T-helper 1 cell treated with Interleukin-12 subunit alpha and Interleukin-12 subunit beta and Interleukin-4 antibody, amounts not matched to agents 30 ng/mL and 1 ng/mL, for 36 hours (primary cell): ENCODE results near the gene ENGASE. TPM values are rescaled to one million over a fixed set of nuclear protein-coding genes. Genes with fewer than 3 reads are reported as not detected.

Experiments
- intact Hi-C: fragments of 100-400 bp; cut with micrococcal nuclease; formaldehyde crosslinking; loops from one replicate; pipeline ENCODE4 v1.15.1; 2024
- total RNA-seq: library from RNA; stranded (reverse); gene quantifications from 2 replicates; pipeline ENCODE4 v1.2.3, GENCODE V29; 2022

The ENGASE gene
- total RNA-seq, 1 donor from 2014 or later: 41.2 TPM

- intact Hi-C loops: no loop called here
These were observed 35.0 kb downstream of the ENGASE start for GRCh38 chr17:79109584-79109983.

- intact Hi-C loops: no loop called here
These were observed 36.5 kb downstream of the ENGASE start for GRCh38 chr17:79111097-79111496.

DNA sequence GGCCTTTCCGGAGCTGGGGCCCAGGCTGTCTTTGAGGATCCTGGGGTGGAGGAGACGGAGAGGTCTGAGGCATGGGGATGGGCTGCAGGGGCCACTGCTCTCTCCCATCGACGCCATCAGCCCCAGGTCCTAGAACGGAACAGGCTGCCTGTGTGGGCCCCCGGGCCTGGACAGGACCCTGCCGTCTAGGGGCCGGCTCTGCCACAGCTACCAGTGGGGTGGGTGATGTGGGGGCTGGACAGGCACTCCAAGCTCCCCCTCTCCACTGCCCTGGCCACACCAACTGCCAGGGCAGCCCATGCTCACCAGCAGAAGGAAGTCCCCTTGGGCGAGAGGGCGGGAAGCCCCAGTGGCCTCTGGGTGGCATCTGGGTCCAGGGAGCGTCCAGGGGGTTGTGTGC, 37.8 kb downstream of the ENGASE start:
- intact Hi-C loops: no loop called here

DNA sequence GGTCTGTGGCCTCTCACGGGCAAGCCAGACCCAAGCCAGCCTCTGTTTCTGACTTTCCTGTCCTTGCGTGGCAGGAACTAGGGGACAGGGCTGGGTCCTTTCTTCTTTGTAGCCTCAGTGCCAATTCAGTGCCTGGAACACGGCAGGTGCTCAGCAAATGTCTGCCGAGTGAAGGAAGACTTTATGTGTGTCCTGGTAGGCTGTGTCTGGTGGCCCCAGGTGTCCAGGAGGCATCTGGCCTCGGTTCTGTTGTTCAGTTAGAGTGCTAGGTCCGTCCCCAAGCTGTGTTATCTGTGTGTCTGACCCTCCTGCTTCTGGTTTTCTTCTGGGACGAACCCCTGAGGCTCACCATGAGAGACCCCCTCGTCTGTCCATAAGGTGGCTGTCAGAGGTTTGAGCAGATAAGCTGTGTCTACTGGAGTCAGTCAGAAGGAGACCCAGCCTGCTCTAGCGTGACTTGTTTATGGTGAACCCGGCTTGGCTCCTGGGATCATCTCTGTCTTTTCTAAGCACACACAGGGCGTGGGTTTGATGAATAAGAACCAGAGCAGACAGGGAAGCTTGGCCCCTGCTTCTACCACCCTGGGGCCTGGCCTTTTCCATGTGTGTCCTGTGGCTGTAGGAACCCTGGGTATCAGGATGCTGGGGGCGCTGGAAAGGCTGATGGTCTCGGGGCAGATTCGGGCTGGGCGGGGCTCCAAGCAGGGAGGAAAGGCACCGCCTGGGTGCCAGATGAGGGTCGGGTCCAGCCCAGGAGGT, 39.3 kb downstream of the ENGASE start:
- intact Hi-C loops: no loop called here

- intact Hi-C loops: no loop called here
These were observed 40.1 kb downstream of the ENGASE start for GRCh38 chr17:79114458-79115301.

- intact Hi-C loops: no loop called here
These were observed 40.9 kb downstream of the ENGASE start for GRCh38 chr17:79115487-79115886.

DNA sequence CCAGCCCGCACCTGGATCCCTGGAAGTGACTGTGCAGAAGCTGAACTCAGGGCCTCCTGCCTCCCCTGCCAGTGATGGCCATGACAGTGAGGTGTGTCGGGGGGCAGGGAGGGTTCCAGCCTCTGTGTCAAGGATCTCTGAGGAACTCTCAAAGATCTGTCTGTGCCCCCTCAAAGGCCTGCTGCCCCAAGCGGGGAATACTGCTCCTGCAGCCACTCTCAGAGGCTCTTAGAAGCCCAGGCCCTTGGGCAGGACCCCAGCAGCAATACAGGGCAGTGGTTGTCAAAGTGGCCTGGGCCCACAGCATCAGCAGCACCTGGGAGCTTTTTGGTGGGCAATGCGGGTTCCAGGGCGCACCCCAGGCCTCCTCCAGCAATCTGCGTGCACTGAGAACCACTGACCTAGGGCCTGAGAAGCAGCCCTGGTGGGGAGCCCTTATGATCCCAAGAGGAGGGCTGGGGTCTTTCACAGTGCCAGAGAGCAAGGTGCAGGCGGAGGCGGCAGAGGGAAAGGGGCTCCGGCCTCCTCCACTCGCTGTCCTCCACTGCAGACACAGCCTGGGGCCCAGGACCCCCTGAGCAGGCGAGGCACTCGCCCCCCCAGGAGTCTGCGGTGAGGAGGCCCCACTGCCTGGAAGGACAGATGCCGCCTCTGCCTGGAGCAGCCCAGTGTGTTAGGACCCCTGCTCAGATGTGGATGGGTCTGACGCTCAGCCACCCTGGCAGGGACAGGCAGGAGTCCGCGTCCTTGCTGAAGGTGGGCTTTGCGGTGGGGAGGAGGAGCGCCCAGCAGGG, 42.1 kb downstream of the ENGASE start:
- intact Hi-C loops: no loop called here

DNA sequence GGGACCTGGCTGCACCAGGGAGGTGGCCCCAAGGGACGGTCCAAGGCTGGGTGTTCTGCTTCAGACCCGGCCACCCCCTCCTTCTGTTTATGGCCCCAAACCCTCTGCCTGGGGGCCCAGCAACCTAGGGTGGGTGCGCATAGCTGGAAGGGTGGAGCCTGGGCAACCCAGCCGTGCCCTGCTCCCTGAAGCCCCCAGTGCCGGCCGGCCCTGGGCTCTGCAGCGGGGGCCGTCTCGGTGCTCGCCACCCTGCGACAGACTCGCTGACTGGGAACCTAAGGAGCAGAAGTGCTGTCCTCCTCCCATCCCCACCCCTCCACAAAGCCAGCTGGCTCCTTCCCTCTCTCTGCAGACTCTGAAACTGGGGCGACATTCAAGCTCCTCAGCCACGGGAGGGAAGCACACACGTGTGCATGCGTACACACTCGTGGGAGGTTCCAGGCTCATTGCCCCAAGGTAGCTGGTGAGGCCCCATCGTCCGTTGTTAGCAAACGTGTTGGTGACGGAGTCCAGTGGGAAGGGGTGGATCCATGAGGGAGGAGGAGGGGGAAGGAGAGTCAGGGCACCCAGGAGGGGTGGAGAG, 43.4 kb downstream of the ENGASE start:
- intact Hi-C loops: no loop called here

- intact Hi-C loops: no loop called here
These were observed 44.3 kb downstream of the ENGASE start for GRCh38 chr17:79118924-79119323.

- intact Hi-C loops: no loop called here
These were observed 45.6 kb downstream of the ENGASE start for GRCh38 chr17:79120259-79120658.

- intact Hi-C loops: no loop called here
These were observed 49.4 kb downstream of the ENGASE start for GRCh38 chr17:79123988-79124387.

GRCh38 chr17:79124513-79125209, 50.0 kb downstream of the ENGASE start:
- intact Hi-C loops: no loop called here

DNA sequence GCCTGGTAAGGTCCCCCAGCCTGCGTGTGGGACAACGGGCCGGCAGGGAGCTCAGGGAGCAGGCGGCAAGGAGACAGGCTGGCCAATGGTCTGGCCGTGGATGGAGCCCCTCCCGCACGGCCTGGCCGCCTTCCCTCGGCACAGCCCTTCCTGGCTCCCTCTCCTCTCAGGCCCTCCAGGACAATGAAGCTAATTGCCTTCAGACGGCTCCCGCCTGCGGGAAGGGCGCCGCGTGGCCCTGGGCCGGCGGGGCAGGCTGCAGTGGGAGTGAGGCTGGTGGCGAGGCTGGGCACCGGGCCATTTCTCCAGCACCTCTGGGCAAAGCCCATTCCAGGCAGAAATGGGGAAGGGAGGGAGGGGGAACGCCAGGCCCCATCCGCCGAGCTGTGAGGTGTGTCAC, 50.9 kb downstream of the ENGASE start:
- intact Hi-C loops: no loop called here

DNA sequence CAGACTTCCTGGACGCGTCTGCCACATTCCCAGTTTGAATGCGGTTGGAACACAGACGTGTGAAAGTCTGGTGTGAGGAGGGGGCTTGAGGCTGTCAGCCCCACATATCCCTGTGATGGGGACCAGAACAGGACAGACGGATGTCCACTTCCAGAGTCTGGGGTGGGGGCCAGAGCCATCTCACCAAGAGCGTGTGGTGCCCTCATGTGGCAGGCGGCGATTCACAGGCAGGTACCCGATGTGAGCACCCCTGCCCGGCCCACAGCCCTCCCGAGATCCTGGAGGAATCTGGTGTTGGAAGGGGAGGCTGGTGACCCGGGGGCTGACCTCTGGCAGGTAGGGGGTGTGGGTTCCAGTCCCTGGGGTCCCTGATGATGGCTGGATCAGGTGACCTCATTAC, 51.5 kb downstream of the ENGASE start:
- intact Hi-C loops: no loop called here

DNA sequence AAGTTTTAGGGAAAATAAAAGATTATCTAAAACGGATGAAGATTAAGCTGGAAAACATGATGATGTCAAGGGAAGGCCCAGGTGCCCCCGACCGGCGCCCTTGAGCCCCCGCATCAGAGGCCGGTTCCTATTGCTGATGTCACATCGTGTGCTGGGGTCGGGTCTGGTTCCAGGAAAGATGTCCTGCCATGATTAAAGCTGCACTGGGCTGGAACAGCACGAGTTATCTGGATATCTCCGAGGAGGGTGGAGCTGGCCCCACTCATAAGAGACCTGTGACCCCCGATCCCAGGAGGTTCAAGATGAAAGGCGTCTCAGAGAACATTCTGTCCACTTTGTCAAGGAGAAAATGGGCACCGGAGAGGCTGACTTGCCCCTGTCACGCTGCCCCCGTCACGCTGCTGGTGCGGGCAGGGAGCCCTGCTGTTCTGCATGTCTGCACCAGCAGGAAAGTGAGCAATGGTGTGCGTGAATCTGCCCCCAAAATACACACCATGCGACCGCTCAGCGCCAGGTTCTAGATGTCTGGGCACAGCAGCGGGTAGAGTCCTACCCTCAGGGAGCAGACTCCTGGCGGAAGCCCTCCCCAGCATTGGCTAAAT, 53.0 kb downstream of the ENGASE start:
- intact Hi-C loops: no loop called here

GRCh38 chr17:79129523-79129922, 54.9 kb downstream of the ENGASE start:
- intact Hi-C loops: no loop called here

DNA sequence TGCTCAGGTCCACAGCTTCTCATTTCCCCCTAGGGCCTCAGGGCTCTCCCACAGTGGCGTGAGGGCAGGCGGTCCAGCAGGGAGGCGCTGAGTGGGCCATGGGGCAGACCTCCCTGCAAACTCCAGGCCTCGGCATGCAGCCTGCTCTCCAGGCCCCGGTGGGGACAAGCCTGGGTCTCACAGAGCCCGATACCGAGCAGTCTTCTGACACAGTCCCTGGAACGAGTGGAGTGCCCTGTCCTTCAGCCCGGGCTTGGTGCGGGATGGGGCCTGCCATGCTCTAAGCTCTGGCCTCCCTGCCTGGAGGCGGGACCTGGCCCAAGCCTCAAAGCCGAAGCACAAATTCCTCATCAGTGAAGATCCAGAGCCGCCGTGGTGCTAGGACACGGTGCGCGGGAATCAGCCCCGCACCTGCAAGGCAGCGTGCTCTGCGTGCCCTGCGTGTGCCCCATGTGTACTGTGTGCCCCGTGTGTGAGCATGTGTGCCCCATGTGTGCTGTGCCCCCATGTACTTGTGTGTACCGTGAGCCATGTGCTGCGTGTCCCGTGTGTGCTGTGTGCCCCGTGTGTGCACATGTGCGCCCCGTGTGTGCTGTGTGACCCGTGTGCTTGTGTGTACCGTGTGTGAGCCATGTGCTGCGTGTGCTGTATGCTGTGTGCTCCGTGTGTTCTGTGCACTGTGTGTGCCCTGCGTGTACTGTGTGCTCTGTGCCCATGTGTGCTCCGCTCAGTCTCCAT, 56.1 kb downstream of the ENGASE start:
- intact Hi-C loops: no loop called here

DNA sequence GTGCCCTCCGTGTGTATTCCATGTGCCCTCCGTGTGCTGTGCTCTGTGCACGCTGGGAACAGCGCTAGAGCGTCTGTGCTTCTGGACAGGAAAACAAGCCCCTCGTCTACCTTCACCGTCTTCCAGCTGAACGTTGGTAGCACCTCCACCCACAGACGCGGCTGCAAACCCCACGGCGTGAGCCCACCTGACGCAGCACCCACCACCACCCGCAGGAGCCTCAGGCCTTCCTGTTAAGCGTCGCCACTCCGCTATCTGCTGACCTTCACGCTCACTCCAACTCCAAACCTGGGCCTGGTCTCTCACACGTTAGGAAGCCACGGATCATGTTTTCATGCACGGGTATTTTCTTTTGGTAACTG, 56.6 kb downstream of the ENGASE start:
- intact Hi-C loops: no loop called here

DNA sequence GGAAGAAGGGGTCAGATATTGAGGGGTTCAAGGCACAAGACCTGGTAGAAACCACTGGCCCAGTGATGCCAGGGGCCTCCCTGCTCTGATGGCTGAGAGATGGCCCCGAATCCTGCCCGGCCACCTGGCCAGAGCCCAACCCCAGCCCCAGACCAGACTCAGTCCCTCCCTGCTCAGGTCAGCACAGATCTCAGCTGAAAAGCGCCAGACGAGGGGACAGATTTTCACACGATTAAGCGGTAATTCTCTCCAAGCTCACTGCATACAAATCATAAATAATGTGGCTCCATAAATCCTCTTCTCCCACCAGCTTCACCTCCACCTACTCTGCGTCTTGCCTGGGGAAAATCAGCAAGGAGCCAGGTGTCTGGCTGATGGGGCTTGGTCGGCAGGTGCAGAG, 57.1 kb downstream of the ENGASE start:
- intact Hi-C loops: no loop called here
